Fibroblast of peridontal ligament (primary cell): Measurements from ENCODE around the gene GLI3.

Source experiments
- DNase-seq: peaks from one replicate; pipeline ENCODE4 v3.0.0-alpha.2; 2010; ENCODE audit errors: extremely low read depth

The GLI3 gene

GRCh38 chr7:41999736-42000283, 237.2 kb downstream of the GLI3 start:
- DNase-seq: no peak

DNA sequence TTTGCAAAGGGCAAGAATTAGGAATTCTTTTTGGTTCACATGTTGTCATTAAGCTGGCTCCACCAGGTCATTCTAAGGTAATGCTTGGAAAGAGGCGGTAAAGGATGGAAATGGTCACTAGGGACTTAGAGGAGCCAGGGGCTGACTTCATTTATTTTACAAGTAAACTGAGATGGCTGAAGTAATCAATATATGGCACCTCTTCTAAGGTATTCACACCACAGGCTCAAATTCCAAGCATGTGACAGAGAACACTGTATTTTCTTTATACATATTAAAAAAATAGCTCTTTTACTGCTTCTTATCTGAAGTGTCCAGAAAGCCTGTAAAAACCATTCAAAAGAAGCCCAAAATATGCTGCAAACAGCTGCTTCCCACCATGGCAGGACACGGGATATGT, 239.0 kb downstream of the GLI3 start:
- DNase-seq: no peak

DNA sequence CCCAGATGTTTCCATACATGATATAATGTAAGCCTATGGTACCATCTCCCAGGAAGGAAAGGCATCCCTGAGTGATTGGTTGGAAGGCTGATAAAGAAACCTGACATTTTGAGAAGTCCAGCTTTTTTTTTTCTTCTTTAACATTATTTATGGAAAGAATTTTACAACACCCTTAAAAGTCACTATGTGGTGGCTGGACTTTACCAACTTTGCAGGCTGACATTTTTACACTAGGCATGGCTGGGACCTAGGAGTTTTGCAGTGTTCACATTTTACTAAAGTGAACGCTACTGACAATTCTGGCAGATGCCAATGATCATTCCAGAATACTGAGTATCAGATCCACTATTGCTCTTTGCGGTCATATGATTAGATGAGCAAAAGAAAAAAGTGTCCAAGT, 239.9 kb downstream of the GLI3 start:
- DNase-seq: no peak

- peak; percentile 89 for DNase-seq
Measured at GRCh38 chr7:41996381-41997035, 240.5 kb downstream of the GLI3 start.

GRCh38 chr7:41995632-41996271, 241.3 kb downstream of the GLI3 start:
- DNase-seq: no peak

DNA sequence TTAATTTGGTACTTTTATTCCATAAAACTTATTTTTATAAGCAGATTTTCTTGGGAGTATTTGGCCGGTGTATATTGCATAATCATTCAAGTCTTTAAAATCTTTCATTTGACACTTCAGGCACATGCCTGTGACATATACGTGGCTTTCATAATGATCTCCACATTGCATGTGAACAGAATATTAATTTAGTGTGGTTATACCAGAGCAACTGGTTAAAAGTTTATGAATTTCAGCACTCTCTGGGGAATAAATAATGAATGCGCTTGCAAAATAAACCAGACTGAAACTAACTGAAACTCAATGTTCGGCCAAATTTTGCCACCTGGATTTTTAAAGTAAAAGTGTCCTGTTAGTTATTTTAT, 242.3 kb downstream of the GLI3 start:
- DNase-seq: no peak

DNA sequence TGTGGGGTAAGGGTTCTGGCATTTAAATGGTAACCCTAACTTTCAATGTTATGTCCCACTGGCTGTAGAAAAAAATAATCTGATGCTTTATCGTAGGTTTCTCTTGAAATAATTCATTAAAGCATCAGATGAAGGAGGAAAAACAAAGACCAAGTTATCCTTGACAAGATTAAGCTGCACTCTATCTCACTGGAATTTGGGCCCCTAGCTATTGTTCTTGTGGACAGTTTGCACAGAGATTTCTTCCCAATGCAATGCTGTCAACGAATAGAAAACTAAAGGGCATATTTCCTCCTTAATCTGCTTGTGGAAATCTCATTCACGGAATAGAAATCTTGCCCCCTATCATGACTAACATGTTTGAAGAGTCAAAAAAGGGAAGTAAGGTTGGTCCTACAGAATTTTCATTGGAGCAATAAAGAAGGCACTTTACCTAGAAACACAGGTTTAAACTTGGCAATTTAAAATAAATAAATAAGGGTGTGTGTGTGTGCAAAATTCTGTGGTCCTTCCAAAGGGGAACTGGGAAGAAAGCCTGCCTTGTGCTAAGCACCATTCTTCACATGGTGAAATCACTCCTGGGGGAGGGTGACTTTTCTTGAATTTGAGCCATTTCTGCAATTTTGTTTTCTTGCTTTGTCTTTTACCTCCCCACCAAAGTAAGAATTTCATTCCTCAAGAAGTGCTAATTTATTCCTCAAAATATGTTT, 242.8 kb downstream of the GLI3 start:
- DNase-seq: no peak

DNA sequence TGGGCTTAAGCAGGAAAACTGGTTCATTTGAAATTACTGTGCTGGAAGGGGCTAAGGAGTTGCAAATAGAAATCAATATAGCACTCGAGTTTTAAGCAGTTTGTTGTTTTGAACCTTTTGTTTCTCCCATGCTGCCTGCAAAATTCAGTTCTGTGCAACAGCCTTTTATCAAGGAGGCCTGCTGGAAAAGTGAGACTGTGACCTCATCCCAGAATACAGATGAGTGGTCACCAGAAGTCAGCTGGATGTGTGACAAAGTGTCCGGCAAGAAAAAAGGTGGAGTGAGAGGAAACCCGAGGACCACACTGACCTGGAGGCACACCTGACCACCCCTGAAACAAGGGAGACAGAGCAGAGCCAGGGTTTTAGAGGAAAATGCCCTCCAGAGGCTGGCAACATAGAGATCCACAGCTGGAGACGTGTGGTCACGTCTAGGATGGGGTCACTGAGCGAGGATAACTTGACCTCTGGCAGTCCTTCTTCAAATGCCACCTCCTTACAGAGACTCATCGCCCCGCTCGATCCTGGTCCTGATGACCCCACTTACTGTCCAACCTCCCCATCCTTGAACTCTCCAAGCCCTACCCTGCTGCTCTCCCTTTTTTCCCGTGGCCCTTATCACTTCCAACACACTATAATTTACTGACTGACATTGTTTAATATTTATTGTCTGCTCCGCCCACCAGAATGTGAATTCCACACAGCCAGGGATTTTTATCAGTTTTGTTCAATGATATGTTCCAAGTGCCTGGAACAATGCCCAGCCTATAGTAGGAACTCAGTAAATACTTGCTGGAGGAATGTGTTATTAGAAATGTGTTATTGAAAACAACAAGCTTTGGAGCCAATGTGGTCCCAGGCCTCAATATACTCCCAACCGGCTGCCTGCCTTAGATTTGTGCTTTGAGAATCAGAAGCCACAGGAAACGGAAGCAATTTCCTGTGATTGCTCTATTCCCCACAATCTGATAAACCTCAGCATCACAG, 243.8 kb downstream of the GLI3 start:
- DNase-seq: peak; percentile 56

DNA sequence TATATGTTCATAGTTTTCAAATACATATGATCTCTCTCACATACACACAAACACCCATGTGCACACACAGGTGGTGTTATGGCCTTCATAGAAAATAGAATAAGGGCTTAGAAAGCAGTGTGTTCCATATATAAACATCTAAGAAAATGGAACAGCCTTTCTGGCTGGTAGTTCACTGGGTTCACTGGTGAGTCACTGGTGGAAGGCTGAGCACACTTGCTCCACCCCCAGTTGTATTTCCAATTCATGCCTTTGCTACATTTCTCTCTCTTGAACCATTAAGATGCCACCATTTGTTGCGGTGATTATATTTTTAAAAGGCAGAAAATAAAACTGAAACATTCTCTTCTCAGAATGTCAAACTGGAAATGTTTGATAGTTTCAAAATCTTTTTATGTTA, 252.1 kb downstream of the GLI3 start:
- DNase-seq: peak; percentile 63

DNA sequence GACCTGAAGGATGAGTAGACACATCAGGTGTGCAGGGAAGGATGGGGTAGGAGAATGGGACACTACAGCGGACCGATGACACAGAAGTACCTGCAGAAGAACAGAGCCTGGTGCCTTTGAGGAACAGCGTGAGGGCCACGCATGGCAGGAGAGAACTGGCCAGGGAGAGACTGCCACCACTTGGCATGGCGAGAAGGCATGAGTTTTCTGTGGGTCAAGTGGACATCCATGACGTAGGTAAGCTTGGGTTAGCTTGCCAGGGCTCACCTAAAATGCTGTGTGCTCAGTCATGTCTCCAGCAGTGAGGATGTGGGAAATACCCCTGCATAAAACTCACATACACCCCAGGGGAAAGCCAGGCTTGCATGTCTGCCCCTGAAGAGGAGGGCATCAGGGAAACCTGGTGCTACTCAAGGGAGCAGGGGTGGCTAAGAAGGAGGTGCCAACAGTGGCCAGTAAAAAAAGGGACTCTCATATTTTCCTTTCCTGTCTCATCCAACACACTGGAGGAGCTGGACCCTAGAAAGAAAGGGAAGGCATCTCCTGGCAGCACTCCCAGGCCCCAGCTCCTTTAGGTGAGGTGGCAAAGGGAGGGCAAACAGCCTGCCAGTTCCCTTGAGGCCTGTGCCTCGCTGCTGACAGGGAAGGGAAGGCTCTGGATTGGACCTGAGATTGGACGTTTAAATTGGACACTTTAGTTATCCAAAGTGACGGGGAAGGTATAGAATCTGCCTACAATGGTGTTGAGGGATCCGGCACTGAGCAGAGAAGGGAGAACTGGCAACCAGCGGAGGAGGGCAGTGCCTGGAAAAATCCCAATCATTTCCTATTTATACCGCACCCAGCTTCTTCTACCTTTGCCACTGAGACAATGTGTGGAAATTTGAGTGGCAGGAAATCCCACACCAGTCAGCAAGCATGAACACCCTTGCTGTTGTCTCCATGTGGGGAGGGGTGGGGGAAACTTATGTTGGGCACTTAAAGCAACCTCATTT, 255.7 kb downstream of the GLI3 start:
- DNase-seq: no peak

GRCh38 chr7:41979834-41980307, 257.1 kb downstream of the GLI3 start:
- peak; percentile 75 for DNase-seq

- DNase-seq: no peak
Measured at GRCh38 chr7:41978858-41979257, 258.2 kb downstream of the GLI3 start.

DNA sequence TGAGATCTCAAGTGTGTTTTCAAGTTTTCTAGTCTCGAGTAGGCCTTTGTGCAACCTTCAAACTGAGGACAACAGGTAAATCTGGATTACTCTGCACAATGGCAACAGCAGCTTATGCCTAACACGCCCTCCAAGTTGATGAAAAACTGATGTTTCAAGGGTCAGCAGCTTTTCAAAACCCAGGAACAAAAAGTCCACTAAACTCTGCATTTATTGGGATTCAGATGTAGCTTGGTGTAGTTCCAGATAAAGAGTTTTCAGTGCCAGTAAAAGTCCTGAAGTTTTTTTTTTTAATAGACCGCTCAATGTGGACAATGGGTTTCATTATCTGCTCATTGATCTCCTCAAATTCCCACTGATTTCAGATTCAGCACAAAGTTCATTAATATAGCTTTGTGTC, 259.3 kb downstream of the GLI3 start:
- DNase-seq: no peak

DNA sequence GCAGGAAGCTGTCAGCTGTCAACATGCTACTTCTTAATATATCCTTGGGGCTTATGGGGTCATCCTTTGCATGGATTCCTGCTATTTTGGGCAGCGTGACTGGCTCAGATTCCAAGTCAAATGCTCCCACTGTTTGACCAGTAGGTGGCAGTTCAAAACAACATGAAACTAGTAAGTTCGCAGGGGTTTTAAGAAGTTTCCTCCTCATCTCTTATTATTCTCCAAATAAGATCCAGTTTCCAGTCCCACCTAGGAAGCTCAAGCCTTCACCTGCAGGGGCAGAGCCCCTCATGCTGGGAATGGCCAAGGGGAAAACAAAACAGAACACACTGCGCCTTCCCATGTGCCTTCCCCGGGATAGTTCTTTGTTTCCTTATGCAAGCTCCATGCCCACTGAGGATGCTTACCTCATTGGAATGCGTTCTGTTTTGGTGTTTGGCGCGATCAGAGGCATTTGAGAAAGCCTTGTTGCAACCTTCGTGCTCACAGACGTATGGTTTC, 259.8 kb downstream of the GLI3 start:
- DNase-seq: peak; percentile 82

- no peak for DNase-seq
Measured at GRCh38 chr7:41976411-41976810, 260.6 kb downstream of the GLI3 start.

GRCh38 chr7:41975849-41976248, 261.2 kb downstream of the GLI3 start:
- DNase-seq: peak; percentile 56

DNA sequence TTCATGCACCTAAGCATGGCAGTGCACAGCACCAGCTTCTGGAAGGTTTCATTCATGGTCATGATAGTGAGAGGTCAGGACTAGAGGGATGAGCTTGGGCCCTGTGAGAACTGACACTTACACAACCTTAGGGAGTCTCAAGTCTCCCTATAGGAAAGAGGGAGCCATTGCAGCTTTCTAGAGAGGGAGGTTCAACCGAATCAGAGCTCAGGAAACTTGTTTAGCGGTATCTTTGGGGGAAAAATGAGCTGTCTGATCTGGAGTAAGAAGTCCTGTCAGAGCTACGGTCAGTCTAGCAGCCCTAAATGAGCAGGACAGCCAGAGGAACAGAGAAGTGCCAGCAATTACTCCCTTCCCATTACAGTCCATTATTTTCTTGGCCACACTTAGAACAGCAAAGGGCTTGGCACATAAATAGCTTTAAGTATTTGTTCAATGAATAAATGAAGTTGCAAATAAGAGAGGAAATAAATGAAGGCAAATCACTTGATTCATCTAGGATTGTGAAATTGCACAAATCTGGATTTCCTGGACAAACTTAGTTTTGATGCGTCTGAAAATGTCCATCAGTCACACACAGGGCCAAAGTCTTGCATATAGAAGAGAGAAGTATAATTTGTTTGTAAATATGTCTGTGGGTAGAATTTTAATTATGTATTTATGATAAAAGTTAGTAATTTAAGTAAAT, 262.0 kb downstream of the GLI3 start:
- no peak for DNase-seq

DNA sequence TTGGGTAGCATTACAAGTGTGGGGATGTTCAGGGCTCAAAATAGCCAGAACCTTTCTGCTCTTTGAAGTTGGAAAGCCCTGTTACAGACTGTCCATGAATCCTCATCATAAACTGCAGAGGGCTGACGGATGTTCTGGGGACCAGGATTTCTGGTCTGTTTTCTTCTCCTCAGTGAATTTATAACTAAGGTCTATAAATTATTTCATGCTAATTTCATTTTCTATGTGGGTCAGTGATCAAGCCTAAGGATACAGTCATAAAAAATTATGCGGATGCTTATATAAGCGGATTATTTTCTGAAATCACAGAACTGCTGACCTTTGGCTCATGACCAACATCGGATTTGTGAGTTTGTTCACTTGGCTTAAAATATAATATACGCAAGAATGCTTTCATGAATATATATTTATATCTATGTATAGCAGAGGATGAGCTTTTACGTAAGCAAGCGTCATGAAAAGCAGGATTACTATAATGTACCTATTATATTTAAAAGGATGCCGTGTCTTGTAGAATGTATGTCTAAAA, 263.7 kb downstream of the GLI3 start:
- DNase-seq: no peak

- no peak for DNase-seq
Measured at GRCh38 chr7:41972776-41973175, 264.2 kb downstream of the GLI3 start.
